Glomerular endothelial cell (primary cell): ENCODE measurements around the gene PBRM1. TPM values are rescaled to one million over a fixed set of nuclear protein-coding genes. Genes with fewer than 3 reads are reported as not detected.

ENCODE experiments used
- DNase-seq: peaks from one replicate; pipeline ENCODE4 v3.0.0-alpha.2; 2011; ENCODE audit warnings: low read depth, low spot score; ENCODE audit errors: extremely low read depth
- total RNA-seq: library from RNA; depleted of rRNA; stranded (reverse); fragments of >200 nt; gene quantifications from 2 replicates; pipeline ENCODE4 v1.2.3, GENCODE V29; 2015

PBRM1 gene
- total RNA-seq, 1 donor from 2014 or later: 78.4 TPM

- no peak for DNase-seq
Measured at GRCh38 chr3:52525680-52526561, 159.8 kb downstream of the PBRM1 start.

- no peak for DNase-seq
Measured at GRCh38 chr3:52524752-52525679, 160.7 kb downstream of the PBRM1 start.

DNA sequence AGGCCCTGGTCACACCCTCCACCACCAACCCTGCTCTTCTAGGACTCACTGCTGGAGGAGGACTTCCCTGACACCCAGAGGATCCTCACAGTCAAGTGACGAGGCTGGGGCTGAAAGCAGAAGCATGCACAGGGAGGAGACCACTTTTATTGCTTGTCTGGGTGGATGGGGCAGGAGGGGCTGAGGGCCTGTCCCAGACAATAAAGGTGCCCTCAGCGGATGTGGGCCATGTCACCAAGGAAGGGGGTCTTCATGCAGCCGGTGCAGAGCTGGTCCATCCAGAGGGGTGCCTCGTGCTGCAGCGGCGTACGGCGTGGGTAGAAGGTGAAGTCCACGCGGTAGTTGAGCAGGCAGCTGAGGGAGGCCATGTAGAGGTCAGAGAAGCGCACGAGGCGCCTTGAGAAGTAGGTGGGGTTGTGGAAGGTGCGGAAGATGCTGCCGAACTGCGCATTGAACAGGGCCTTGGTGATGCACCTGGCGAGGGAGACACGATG is 161.4 kb downstream of the PBRM1 start:
- DNase-seq: no peak

GRCh38 chr3:52523386-52524257 is 162.1 kb downstream of the PBRM1 start:
- no peak for DNase-seq

DNA sequence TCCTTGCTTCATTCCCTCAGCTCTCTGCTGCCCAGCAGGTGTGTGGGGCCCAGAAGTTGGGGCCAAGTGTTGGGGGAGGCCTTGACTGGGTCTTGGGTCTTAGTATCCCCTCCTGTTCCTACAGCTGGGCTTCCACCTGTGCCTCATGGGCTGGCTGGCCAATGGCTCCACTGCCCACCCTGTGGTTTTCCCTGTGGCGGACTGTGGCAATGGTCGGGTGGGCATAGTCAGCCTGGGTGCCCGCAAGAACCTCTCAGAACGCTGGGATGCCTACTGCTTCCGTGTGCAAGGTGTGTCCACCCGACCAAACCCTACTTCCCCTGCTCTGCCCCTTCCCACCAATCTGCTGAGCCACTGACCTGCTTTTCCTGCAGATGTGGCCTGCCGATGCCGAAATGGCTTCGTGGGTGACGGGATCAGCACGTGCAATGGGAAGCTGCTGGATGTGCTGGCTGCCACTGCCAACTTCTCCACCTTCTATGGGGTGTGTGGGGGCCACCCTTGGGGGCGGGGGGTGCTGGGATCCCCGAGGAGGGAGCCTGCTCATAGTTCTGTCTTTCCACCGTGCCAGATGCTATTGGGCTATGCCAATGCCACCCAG is 163.0 kb downstream of the PBRM1 start:
- no peak for DNase-seq

GRCh38 chr3:52521881-52522650 is 163.6 kb downstream of the PBRM1 start:
- no peak for DNase-seq

- no peak for DNase-seq
Measured at GRCh38 chr3:52521488-52521824, 164.3 kb downstream of the PBRM1 start.

- no peak for DNase-seq
Measured at GRCh38 chr3:52520716-52521487, 164.8 kb downstream of the PBRM1 start.

GRCh38 chr3:52520141-52520667 is 165.5 kb downstream of the PBRM1 start:
- DNase-seq: no peak

- DNase-seq: no peak
Measured at GRCh38 chr3:52519445-52520140, 166.1 kb downstream of the PBRM1 start.

GRCh38 chr3:52518723-52519444 is 166.8 kb downstream of the PBRM1 start:
- no peak for DNase-seq

DNA sequence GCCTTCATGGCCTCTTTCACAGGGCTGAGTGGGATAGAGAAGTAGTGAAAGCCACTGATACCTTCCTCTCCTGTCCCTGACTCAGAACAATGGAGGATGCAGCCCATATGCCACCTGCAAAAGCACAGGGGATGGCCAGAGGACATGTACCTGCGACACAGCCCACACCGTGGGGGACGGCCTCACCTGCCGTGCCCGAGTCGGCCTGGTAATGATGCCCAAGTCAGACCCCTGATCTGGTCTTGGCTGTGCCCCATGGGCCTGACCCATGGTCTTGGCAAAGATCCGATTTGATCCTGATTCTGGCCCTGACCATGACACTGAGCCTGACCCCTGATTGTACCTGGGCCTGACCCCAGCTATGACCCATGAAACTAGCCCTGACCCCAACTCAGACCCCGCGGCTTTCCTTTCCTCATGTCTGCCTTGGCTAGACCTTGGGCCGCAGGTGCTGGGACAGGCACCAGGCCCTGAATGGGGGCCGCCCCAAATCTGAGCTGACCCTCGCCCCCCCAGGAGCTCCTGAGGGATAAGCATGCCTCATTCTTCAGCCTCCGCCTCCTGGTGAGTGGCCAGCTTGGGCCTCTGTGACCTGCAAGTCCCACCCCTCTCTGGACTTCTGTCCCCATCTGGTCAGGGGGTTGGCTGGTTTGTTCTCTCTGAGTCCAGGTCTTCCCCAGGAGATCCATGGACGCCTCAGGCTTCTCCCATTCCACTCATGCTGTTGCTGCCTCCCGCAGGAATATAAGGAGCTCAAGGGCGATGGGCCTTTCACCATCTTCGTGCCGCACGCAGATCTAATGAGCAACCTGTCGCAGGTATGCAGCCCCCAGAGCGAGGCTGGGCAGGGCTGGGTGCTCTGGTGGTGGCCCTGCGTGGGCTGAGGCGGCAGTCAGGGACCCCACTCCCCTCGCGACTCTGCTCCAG is 167.7 kb downstream of the PBRM1 start:
- DNase-seq: no peak

- DNase-seq: no peak
Measured at GRCh38 chr3:52516509-52517195, 169.1 kb downstream of the PBRM1 start.

- DNase-seq: no peak
Measured at GRCh38 chr3:52515192-52515591, 170.5 kb downstream of the PBRM1 start.

GRCh38 chr3:52514576-52514975 is 171.1 kb downstream of the PBRM1 start:
- no peak for DNase-seq
